Mesothelial cell of epicardium (in vitro differentiated cells): ENCODE results near the gene GIGYF2. TPM values are rescaled to one million over a fixed set of nuclear protein-coding genes. Genes with fewer than 3 reads are reported as not detected.

Experiments
- DNase-seq, 2 experiments: peaks; one replicate each; pipeline ENCODE4 v3.0.0; 2021; ENCODE audit warnings: low spot score in 2 of 2; ENCODE audit not compliant: unreplicated experiment in 2 of 2
- H3K27ac Mint-ChIP-seq: 2 replicates; pipeline ENCODE4 v1.8.0; 2021; ENCODE audit warnings: mixed read lengths
- H3K27me3 Mint-ChIP-seq: 2 replicates; pipeline ENCODE4 v1.8.0; 2021; ENCODE audit warnings: low read depth, mixed read lengths
- H3K36me3 Mint-ChIP-seq: 2 replicates; pipeline ENCODE4 v1.8.0; 2021; ENCODE audit warnings: mixed read lengths
- H3K4me1 Mint-ChIP-seq: 2 replicates; pipeline ENCODE4 v1.8.0; 2021; ENCODE audit warnings: mixed read lengths
- H3K4me3 Mint-ChIP-seq: 2 replicates; pipeline ENCODE4 v1.8.0; 2021; ENCODE audit warnings: mild to moderate bottlenecking, moderate library complexity, mixed read lengths
- H3K9me3 Mint-ChIP-seq: 2 replicates; pipeline ENCODE4 v1.8.0; 2021; ENCODE audit warnings: mixed read lengths
- total RNA-seq: library from RNA; stranded (reverse); gene quantifications from 3 replicates; pipeline ENCODE4 v1.2.1, GENCODE V29; 2021
- TF ChIP-seq, protein P1 (sequence below): fragments of 200-600 bp; sonication (generic); IDR thresholded peaks from one replicate; pipeline ENCODE4 v1.5.0; 2021; ENCODE audit warnings: antibody characterized with exemption; ENCODE audit not compliant: unreplicated experiment

The GIGYF2 gene
- total RNA-seq, 1 donor from 2014 or later, result 78.8 TPM

DNA sequence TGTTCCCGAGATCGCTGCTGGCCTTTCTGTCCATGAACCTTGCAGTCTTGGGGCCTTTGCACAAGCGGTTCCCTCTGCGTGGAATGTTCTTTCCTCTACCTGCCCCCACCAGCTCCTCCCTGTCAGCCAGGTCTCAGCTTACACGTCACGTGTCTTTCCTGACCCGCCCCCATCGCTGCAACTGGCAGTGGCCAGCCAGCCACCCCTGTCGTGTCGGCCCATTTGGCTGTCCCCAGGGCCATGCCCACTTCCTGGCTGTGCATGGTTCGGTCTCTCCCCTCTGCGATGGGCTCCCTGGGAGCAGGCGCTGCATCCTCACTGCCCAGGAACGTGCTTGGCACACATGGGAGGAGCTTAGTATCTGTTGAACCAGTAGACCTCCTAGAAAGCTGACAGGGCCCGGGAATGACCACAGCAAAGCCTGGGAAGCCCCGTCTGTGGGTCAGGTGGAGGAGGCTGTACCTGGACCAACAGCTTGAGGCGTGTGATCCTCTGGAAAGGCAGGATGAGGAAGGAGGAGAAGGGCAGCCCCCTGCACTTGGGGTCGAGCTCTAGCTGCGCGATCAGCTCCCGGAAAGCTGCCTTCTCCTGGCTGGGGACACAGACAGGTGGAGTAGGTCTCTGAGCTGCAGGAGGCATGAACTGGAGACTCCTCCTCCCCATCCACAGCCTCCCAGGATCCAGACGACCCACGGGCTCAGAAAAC, 193.9 kb downstream of the GIGYF2 start:
- H3K36me3 Mint-ChIP-seq, result no peaks in the 10 kb centered on the region
- no peaks in the 10 kb centered on the region for H3K9me3 Mint-ChIP-seq
- H3K4me1 Mint-ChIP-seq, result peaks cover 23% of the 10 kb centered on the region
- DNase-seq, result no peak
- H3K27me3 Mint-ChIP-seq, result no peaks in the 10 kb centered on the region
- TF ChIP-seq, protein P1, sequence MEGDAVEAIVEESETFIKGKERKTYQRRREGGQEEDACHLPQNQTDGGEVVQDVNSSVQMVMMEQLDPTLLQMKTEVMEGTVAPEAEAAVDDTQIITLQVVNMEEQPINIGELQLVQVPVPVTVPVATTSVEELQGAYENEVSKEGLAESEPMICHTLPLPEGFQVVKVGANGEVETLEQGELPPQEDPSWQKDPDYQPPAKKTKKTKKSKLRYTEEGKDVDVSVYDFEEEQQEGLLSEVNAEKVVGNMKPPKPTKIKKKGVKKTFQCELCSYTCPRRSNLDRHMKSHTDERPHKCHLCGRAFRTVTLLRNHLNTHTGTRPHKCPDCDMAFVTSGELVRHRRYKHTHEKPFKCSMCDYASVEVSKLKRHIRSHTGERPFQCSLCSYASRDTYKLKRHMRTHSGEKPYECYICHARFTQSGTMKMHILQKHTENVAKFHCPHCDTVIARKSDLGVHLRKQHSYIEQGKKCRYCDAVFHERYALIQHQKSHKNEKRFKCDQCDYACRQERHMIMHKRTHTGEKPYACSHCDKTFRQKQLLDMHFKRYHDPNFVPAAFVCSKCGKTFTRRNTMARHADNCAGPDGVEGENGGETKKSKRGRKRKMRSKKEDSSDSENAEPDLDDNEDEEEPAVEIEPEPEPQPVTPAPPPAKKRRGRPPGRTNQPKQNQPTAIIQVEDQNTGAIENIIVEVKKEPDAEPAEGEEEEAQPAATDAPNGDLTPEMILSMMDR, result no peak
- H3K4me3 Mint-ChIP-seq, result peak overlapping the region; percentile 56
- H3K27ac Mint-ChIP-seq, result peak overlapping the region; percentile 11

DNA sequence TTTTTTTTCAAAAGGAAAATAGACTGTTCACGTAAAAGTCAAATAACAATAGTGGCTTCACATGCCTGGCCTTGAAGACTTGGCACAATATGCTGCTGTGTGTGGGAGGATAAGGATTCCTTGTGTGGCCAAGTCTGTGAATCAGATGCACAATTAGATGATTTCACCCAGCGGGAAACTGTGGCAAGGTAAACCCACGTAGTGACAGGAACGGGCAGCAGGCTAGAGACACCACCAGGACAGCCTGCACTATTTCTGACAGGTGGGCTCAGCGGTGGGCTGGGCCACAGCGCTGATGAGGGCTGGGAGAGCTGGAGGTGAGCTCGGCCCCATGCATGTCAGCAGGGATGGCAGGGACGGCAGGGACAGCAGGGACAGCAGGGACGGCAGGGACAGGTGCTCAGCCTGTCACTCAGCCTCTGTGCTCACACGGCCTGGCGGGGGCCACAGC, 194.5 kb downstream of the GIGYF2 start:
- H3K9me3 Mint-ChIP-seq, result no peaks in the 10 kb centered on the region
- H3K36me3 Mint-ChIP-seq, result no peaks in the 10 kb centered on the region
- H3K27me3 Mint-ChIP-seq, result no peaks in the 10 kb centered on the region
- TF ChIP-seq, protein P1, result no peak
- H3K4me1 Mint-ChIP-seq, result peaks cover 20% of the 10 kb centered on the region
- H3K27ac Mint-ChIP-seq, result no peak overlapping the region
- DNase-seq, result no peak
- H3K4me3 Mint-ChIP-seq, result no peak overlapping the region

DNA sequence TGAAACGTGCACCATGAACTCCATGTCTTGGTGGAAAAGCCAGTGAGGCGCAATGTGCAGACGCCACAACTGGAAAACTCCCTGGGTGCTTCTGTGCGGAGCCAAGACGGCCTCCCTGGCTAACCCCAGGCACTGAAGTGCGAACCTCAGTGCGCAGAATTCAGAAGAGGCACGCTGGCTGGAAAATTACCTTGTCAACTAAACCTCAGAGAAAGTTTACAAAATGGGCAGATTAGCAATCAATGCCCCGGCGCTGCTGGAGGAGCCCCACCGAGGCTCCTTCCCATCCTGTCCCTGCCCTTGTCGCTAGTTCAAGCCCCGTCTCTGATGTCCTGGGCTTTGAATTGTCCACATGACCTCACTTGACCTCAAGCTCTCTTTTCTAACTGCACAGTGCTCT, 195.1 kb downstream of the GIGYF2 start:
- DNase-seq, result no peak
- Mint-ChIP-seq H3K27me3 (no peaks in the 10 kb centered on the region), H3K27ac (no peak overlapping the region), H3K4me1 (peaks cover 16% of the 10 kb centered on the region), H3K36me3 (no peaks in the 10 kb centered on the region), H3K9me3 (no peaks in the 10 kb centered on the region), H3K4me3 (no peak overlapping the region)
- TF ChIP-seq, protein P1, result no peak

DNA sequence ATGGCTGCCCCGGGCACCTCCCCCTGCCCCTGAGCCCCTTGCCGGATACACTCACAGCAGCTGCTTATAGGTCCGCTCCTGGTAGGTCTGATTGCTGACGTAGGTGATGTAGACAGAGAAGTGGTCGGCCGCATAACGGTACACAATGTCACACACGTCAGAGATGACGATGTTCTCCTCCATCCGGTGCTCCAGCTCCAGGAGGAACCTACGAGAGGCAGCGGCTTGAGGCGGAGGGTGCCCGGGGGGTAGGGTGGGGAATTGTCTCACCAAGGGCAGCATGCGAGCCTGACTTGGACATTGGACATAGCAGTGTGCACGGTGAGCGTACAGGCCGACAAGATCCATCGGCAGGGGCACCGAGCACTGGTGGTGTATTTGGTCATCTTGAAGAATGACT, 195.7 kb downstream of the GIGYF2 start:
- Mint-ChIP-seq H3K36me3 (no peaks in the 10 kb centered on the region), H3K27ac (no peak overlapping the region), H3K9me3 (no peaks in the 10 kb centered on the region), H3K4me3 (no peak overlapping the region), H3K4me1 (peaks cover 16% of the 10 kb centered on the region), H3K27me3 (no peaks in the 10 kb centered on the region)
- TF ChIP-seq, protein P1, result no peak
- DNase-seq, result no peak

DNA sequence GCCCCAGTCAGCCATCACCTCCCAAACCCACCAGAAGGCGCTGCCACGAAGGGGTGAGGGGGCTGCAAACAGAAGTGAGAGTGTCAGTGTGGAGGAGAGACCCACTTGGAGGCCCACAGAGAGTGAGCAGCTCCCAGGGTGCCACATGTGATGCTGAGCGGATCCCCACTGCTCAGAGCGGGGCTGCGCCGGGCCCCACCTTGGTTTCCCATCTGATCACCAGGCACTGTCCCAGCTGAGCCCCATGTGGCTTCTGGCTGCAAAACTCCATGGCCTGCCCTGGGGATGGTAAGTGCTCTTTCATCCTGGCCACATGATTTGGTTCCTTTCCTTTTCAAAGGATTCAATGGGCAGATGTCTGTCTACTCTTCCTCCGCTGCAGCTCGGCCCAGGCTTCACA, 196.7 kb downstream of the GIGYF2 start:
- Mint-ChIP-seq H3K27ac (no peak overlapping the region), H3K36me3 (no peaks in the 10 kb centered on the region), H3K9me3 (no peaks in the 10 kb centered on the region), H3K4me1 (peaks cover 16% of the 10 kb centered on the region), H3K4me3 (no peak overlapping the region), H3K27me3 (no peaks in the 10 kb centered on the region)
- DNase-seq, result no peak
- TF ChIP-seq, protein P1, result no peak
